Hindlimb muscle (tissue), 1 donor: ENCODE results near the gene ADGRD2. TPM values are rescaled to one million over a fixed set of nuclear protein-coding genes. Genes with fewer than 3 reads are reported as not detected.

Experiments
- DNase-seq: peaks from one replicate; pipeline ENCODE4 v3.0.0-alpha.2; 2013
- polyA plus RNA-seq: library from polyadenylated mRNA; unstranded; fragments of 120-200 nt; gene quantifications from one replicate; pipeline ENCODE4 v1.2.1, GENCODE V29; 2013; ENCODE audit not compliant: insufficient read length

ADGRD2 gene
- polyA plus RNA-seq, 1 donor, result not detected

GRCh38 chr9:124439086-124439485 lies 11.2 kb upstream of the ADGRD2 start:
- no peak for DNase-seq

GRCh38 chr9:124439686-124440243 lies 10.5 kb upstream of the ADGRD2 start:
- DNase-seq, result no peak

GRCh38 chr9:124440786-124441185 lies 9.5 kb upstream of the ADGRD2 start:
- no peak for DNase-seq

- no peak for DNase-seq
These were observed 9.0 kb upstream of the ADGRD2 start for GRCh38 chr9:124441291-124441690.

GRCh38 chr9:124442379-124442778 lies 7.9 kb upstream of the ADGRD2 start:
- no peak for DNase-seq

- no peak for DNase-seq
These were observed 7.4 kb upstream of the ADGRD2 start for GRCh38 chr9:124442826-124443225.

- DNase-seq, result no peak
These were observed 6.6 kb upstream of the ADGRD2 start for GRCh38 chr9:124443625-124444024.

- no peak for DNase-seq
These were observed 6.1 kb upstream of the ADGRD2 start for GRCh38 chr9:124444166-124444565.

GRCh38 chr9:124447297-124447661 lies 3.0 kb upstream of the ADGRD2 start:
- DNase-seq, result no peak

- DNase-seq, result no peak
These were observed 2.2 kb upstream of the ADGRD2 start for GRCh38 chr9:124448019-124448418.

GRCh38 chr9:124449381-124450151 lies 685 bp upstream of the ADGRD2 start:
- DNase-seq, result no peak

GRCh38 chr9:124450931-124451661 lies 845 bp downstream of the ADGRD2 start:
- DNase-seq, result no peak

GRCh38 chr9:124452326-124452725 lies 2.1 kb downstream of the ADGRD2 start:
- DNase-seq, result no peak

- DNase-seq, result no peak
These were observed 2.8 kb downstream of the ADGRD2 start for GRCh38 chr9:124452841-124453585.

- no peak for DNase-seq
These were observed 3.4 kb downstream of the ADGRD2 start for GRCh38 chr9:124453586-124454191.

GRCh38 chr9:124454296-124454695 lies 4.0 kb downstream of the ADGRD2 start:
- no peak for DNase-seq

- DNase-seq, result no peak
These were observed 4.7 kb downstream of the ADGRD2 start for GRCh38 chr9:124454791-124455443.

- DNase-seq, result no peak
These were observed 5.6 kb downstream of the ADGRD2 start for GRCh38 chr9:124455820-124456219.

- no peak for DNase-seq
These were observed 6.3 kb downstream of the ADGRD2 start for GRCh38 chr9:124456341-124457078.

- no peak for DNase-seq
These were observed 7.0 kb downstream of the ADGRD2 start for GRCh38 chr9:124457079-124457886.
